Uterus (tissue), 2 donors: Measurements from ENCODE around the gene POLE.

ENCODE experiments used
- CTCF ChIP-seq, 4 experiments: fragments of 200-600 bp in 2 of 4; fragments of 450-650 bp in 2 of 4; sonication (generic) in 2 of 4; IDR thresholded peaks; one replicate each; pipeline ENCODE4 v1.5.1; 2016 to 2019; ENCODE audit warnings: antibody characterized with exemption in 4 of 4, mild to moderate bottlenecking in 2 of 4, moderate library complexity in 1 of 4
- POLR2A ChIP-seq, 2 donors: fragments of 450-650 bp; IDR thresholded peaks; one replicate each; pipeline ENCODE4 v1.6.1; 2016; ENCODE audit warnings: antibody characterized with exemption in 2 of 2, mild to moderate bottlenecking in 1 of 2, moderate library complexity in 1 of 2

GRCh38 chr12:132620899-132621656 lies 66.1 kb downstream of the POLE start:
- TF ChIP-seq CTCF (IDR thresholded peaks at IDR 0.05) (no peak), POLR2A (IDR thresholded peaks at IDR 0.05) (no peak)
